HG03097 (cell line): ENCODE data around the gene OR2A1.
"Not testable (repeated sequence)": the region's sequence is repeated elsewhere in the genome, so short reads cannot be mapped to it uniquely, and the experiment has no call there.

Experiments used
- ATAC-seq: cut with Tn5 transposase; IDR thresholded peaks from one replicate; pipeline ENCODE4 v1.9.1; 2021; ENCODE audit not compliant: unreplicated experiment, low FRiP score

Gene OR2A1

GRCh38 chr7:144311872-144312469, at the start of gene OR2A1:
Gene OR2A1, plus strand, starts transcription at chr7:144312419. Its CDS starts 5,706 bp downstream, at chr7:144318125.
- ATAC-seq, result not testable (repeated sequence)

GRCh38 chr7:144264692-144265091, 47.5 kb upstream of the OR2A1 start, which contains the start of gene OR2A7:
Gene OR2A7, minus strand, starts transcription at chr7:144264792. Its CDS starts 5,164 bp downstream, at chr7:144259628.
- ATAC-seq, result not testable (repeated sequence)

- ATAC-seq, result not testable (repeated sequence)
Measured at GRCh38 chr7:144269188-144269587, 43.0 kb upstream of the OR2A1 start, which contains the start of gene CTAGE8. Gene CTAGE8, minus strand, starts transcription at chr7:144269288. Its CDS starts 38 bp downstream, at chr7:144269250.

- not testable (repeated sequence) for ATAC-seq
Measured at GRCh38 chr7:144275281-144275680, 36.9 kb upstream of the OR2A1 start.

GRCh38 chr7:144280010-144280409, 32.2 kb upstream of the OR2A1 start:
- not testable (repeated sequence) for ATAC-seq

- not testable (repeated sequence) for ATAC-seq
Measured at GRCh38 chr7:144281981-144282380, 30.2 kb upstream of the OR2A1 start.

GRCh38 chr7:144282490-144282889, 29.7 kb upstream of the OR2A1 start:
- ATAC-seq, result not testable (repeated sequence)

GRCh38 chr7:144283716-144284115, 28.5 kb upstream of the OR2A1 start:
- ATAC-seq, result not testable (repeated sequence)

GRCh38 chr7:144287171-144287784, 24.9 kb upstream of the OR2A1 start:
- not testable (repeated sequence) for ATAC-seq

GRCh38 chr7:144291607-144292006, 20.6 kb upstream of the OR2A1 start:
- not testable (repeated sequence) for ATAC-seq

- not testable (repeated sequence) for ATAC-seq
Measured at GRCh38 chr7:144292384-144293161, 19.6 kb upstream of the OR2A1 start.

- ATAC-seq, result peak; percentile 85
Measured at GRCh38 chr7:144293794-144294499, 18.3 kb upstream of the OR2A1 start.

GRCh38 chr7:144302578-144303303, 9.5 kb upstream of the OR2A1 start:
- ATAC-seq, result not testable (repeated sequence)

GRCh38 chr7:144303607-144304006, 8.6 kb upstream of the OR2A1 start:
- ATAC-seq, result not testable (repeated sequence)

GRCh38 chr7:144305156-144305555, 7.1 kb upstream of the OR2A1 start:
- ATAC-seq, result not testable (repeated sequence)

GRCh38 chr7:144309702-144310101, 2.5 kb upstream of the OR2A1 start:
- ATAC-seq, result not testable (repeated sequence)

- not testable (repeated sequence) for ATAC-seq
Measured at GRCh38 chr7:144311218-144311617, 1.0 kb upstream of the OR2A1 start.

- ATAC-seq, result not testable (repeated sequence)
Measured at GRCh38 chr7:144317537-144317936, 5.3 kb downstream of the OR2A1 start.

- not testable (repeated sequence) for ATAC-seq
Measured at GRCh38 chr7:144319547-144319946, 7.3 kb downstream of the OR2A1 start.
